NAMALWA (cell line): Measurements from ENCODE around the gene PDE4D.

ENCODE experiments used
- DNase-seq: peaks from one replicate; pipeline ENCODE4 v3.0.0-alpha.2; 2015; ENCODE audit warnings: low spot score

The PDE4D gene

GRCh38 chr5:59504043-59504442 lies 389.5 kb downstream of the PDE4D start:
- DNase-seq = no peak

- no peak for DNase-seq
These were observed 390.3 kb downstream of the PDE4D start for GRCh38 chr5:59503220-59503619.

GRCh38 chr5:59501316-59501715 lies 392.2 kb downstream of the PDE4D start:
- no peak for DNase-seq

- peak; percentile 3 for DNase-seq
These were observed 393.5 kb downstream of the PDE4D start for GRCh38 chr5:59500014-59500413.

GRCh38 chr5:59497207-59497606 lies 396.3 kb downstream of the PDE4D start:
- no peak for DNase-seq

- peak; percentile 34 for DNase-seq
These were observed 396.9 kb downstream of the PDE4D start for GRCh38 chr5:59496524-59497134.

- no peak for DNase-seq
These were observed 401.6 kb downstream of the PDE4D start for GRCh38 chr5:59491945-59492344.

- no peak for DNase-seq
These were observed 404.0 kb downstream of the PDE4D start for GRCh38 chr5:59489551-59489950.

- no peak for DNase-seq
These were observed 405.5 kb downstream of the PDE4D start for GRCh38 chr5:59487772-59488729.

- DNase-seq = no peak
These were observed 406.3 kb downstream of the PDE4D start for GRCh38 chr5:59487068-59487686.

- no peak for DNase-seq
These were observed 407.0 kb downstream of the PDE4D start for GRCh38 chr5:59486508-59486907.

GRCh38 chr5:59485629-59486439 lies 407.7 kb downstream of the PDE4D start:
- no peak for DNase-seq

GRCh38 chr5:59485107-59485506 lies 408.4 kb downstream of the PDE4D start:
- DNase-seq = no peak

GRCh38 chr5:59484618-59485017 lies 408.9 kb downstream of the PDE4D start:
- no peak for DNase-seq

GRCh38 chr5:59483971-59484472 lies 409.5 kb downstream of the PDE4D start:
- no peak for DNase-seq

GRCh38 chr5:59479086-59479485 lies 414.4 kb downstream of the PDE4D start:
- DNase-seq = no peak

- DNase-seq = no peak
These were observed 419.2 kb downstream of the PDE4D start for GRCh38 chr5:59474324-59474723.

- DNase-seq = no peak
These were observed 419.9 kb downstream of the PDE4D start for GRCh38 chr5:59473611-59474010.

- no peak for DNase-seq
These were observed 422.1 kb downstream of the PDE4D start for GRCh38 chr5:59471463-59471862.

GRCh38 chr5:59467969-59468368 lies 425.6 kb downstream of the PDE4D start:
- no peak for DNase-seq

GRCh38 chr5:59466271-59466670 lies 427.3 kb downstream of the PDE4D start:
- DNase-seq = no peak

GRCh38 chr5:59464969-59465368 lies 428.6 kb downstream of the PDE4D start:
- DNase-seq = no peak
